Measurements from ENCODE around the gene ULK2.

Gene ULK2

GRCh38 chr17:19755392-19755791 lies 112.3 kb downstream of the ULK2 start:
- Histone ChIP-seq H3K79me1 (ENCODE audit: low read length) (no peaks in the 10 kb centered on the region), H3K4ac (ENCODE audit: low read depth, low read length) (no peak overlapping the region), H4K91ac (ENCODE audit: low read depth, low read length) (no peak overlapping the region), H3K4me3 (ENCODE audit: low read depth, low read length) (no peak overlapping the region), H3K9me3 (ENCODE audit: insufficient read depth, low read depth, low read length) (peaks cover 7% of the 10 kb centered on the region), H3K4me1 (ENCODE audit: control insufficient read depth in 1 of 2, insufficient read depth in 2 of 2, low read length in 2 of 2) (no peaks in the 10 kb centered on the region), H3K18ac (ENCODE audit: low read length) (no peak overlapping the region), H3K36me3 (ENCODE audit: control insufficient read depth in 1 of 2, insufficient read depth in 2 of 2, low read length in 2 of 2) (no peaks in the 10 kb centered on the region), H2BK12ac (ENCODE audit: low read length) (no peak overlapping the region), H4K8ac (ENCODE audit: low read depth, low read length) (no peak overlapping the region), H2AK5ac (ENCODE audit: low read length) (no peak overlapping the region), H3K4me2 (ENCODE audit: low read length) (no peak overlapping the region), H3K9ac (ENCODE audit: low read length) (no peak overlapping the region), H2AFZ (ENCODE audit: insufficient read depth, low read length, poor library complexity) (no peak overlapping the region), H3K27ac (ENCODE audit: low read depth, low read length) (no peak overlapping the region), H4K12ac (ENCODE audit: low read depth, low read length) (no peak overlapping the region), H3K27me3 (ENCODE audit: insufficient read depth, low read length) (no peaks in the 10 kb centered on the region), H3K14ac (ENCODE audit: low read length) (no peak overlapping the region), H3K79me2 (ENCODE audit: control insufficient read depth, insufficient read depth, low read length, poor library complexity) (no peaks in the 10 kb centered on the region), H2BK5ac (ENCODE audit: low read depth, low read length, poor library complexity) (no peak overlapping the region), H3K23ac (ENCODE audit: low read length) (no peak overlapping the region), H2BK120ac (ENCODE audit: insufficient read depth, low read length, poor library complexity) (no peak overlapping the region)
- WGBS (ENCODE audit: extremely low coverage, insufficient coverage, insufficient read length): no CpG with 5 or more reads among the region's 6 CpGs
- DNase-seq: no peak

- Histone ChIP-seq H2BK120ac (ENCODE audit: insufficient read depth, low read length, poor library complexity) (no peak overlapping the region), H2AFZ (ENCODE audit: insufficient read depth, low read length, poor library complexity) (no peak overlapping the region), H3K27ac (ENCODE audit: low read depth, low read length) (no peak overlapping the region), H3K4me1 (ENCODE audit: control insufficient read depth in 1 of 2, insufficient read depth in 2 of 2, low read length in 2 of 2) (no peaks in the 10 kb centered on the region), H3K14ac (ENCODE audit: low read length) (no peak overlapping the region), H3K27me3 (ENCODE audit: insufficient read depth, low read length) (no peaks in the 10 kb centered on the region), H4K8ac (ENCODE audit: low read depth, low read length) (no peak overlapping the region), H3K9ac (ENCODE audit: low read length) (no peak overlapping the region), H2BK12ac (ENCODE audit: low read length) (no peak overlapping the region), H3K9me3 (ENCODE audit: insufficient read depth, low read depth, low read length) (peaks cover 7% of the 10 kb centered on the region), H2AK5ac (ENCODE audit: low read length) (no peak overlapping the region), H3K36me3 (ENCODE audit: control insufficient read depth in 1 of 2, insufficient read depth in 2 of 2, low read length in 2 of 2) (no peaks in the 10 kb centered on the region), H4K91ac (ENCODE audit: low read depth, low read length) (no peak overlapping the region), H3K79me1 (ENCODE audit: low read length) (no peaks in the 10 kb centered on the region), H3K4ac (ENCODE audit: low read depth, low read length) (no peak overlapping the region), H2BK5ac (ENCODE audit: low read depth, low read length, poor library complexity) (no peak overlapping the region), H3K4me3 (ENCODE audit: low read depth, low read length) (no peak overlapping the region), H3K23ac (ENCODE audit: low read length) (no peak overlapping the region), H4K12ac (ENCODE audit: low read depth, low read length) (no peak overlapping the region), H3K4me2 (ENCODE audit: low read length) (no peak overlapping the region), H3K79me2 (ENCODE audit: control insufficient read depth, insufficient read depth, low read length, poor library complexity) (no peaks in the 10 kb centered on the region), H3K18ac (ENCODE audit: low read length) (no peak overlapping the region)
- WGBS (ENCODE audit: extremely low coverage, insufficient coverage, insufficient read length): no CpG with 5 or more reads among the region's 12 CpGs
- no peak for DNase-seq
These were observed 113.9 kb downstream of the ULK2 start for GRCh38 chr17:19753661-19754463.

GRCh38 chr17:19753051-19753509 lies 114.7 kb downstream of the ULK2 start:
- H3K4me1 ChIP-seq (ENCODE audit: control insufficient read depth in 1 of 2, insufficient read depth in 2 of 2, low read length in 2 of 2): no peaks in the 10 kb centered on the region
- no CpG with 5 or more reads among the region's 12 CpGs for WGBS (ENCODE audit: extremely low coverage, insufficient coverage, insufficient read length)
- no peak overlapping the region for H3K4me2 ChIP-seq (ENCODE audit: low read length)
- H3K4me3 ChIP-seq (ENCODE audit: low read depth, low read length): no peak overlapping the region
- H2AK5ac ChIP-seq (ENCODE audit: low read length): no peak overlapping the region
- DNase-seq: peak; percentile 18 to 23
- no peak overlapping the region for H4K8ac ChIP-seq (ENCODE audit: low read depth, low read length)
- no peak overlapping the region for H3K23ac ChIP-seq (ENCODE audit: low read length)
- no peak overlapping the region for H3K9ac ChIP-seq (ENCODE audit: low read length)
- H3K79me1 ChIP-seq (ENCODE audit: low read length): no peaks in the 10 kb centered on the region
- H3K27ac ChIP-seq (ENCODE audit: low read depth, low read length): no peak overlapping the region
- no peaks in the 10 kb centered on the region for H3K79me2 ChIP-seq (ENCODE audit: control insufficient read depth, insufficient read depth, low read length, poor library complexity)
- no peak overlapping the region for H2BK12ac ChIP-seq (ENCODE audit: low read length)
- H4K91ac ChIP-seq (ENCODE audit: low read depth, low read length): no peak overlapping the region
- peaks cover 7% of the 10 kb centered on the region for H3K9me3 ChIP-seq (ENCODE audit: insufficient read depth, low read depth, low read length)
- no peak overlapping the region for H3K18ac ChIP-seq (ENCODE audit: low read length)
- no peaks in the 10 kb centered on the region for H3K27me3 ChIP-seq (ENCODE audit: insufficient read depth, low read length)
- H2AFZ ChIP-seq (ENCODE audit: insufficient read depth, low read length, poor library complexity): no peak overlapping the region
- H4K12ac ChIP-seq (ENCODE audit: low read depth, low read length): no peak overlapping the region
- H3K14ac ChIP-seq (ENCODE audit: low read length): no peak overlapping the region
- H3K36me3 ChIP-seq (ENCODE audit: control insufficient read depth in 1 of 2, insufficient read depth in 2 of 2, low read length in 2 of 2): no peaks in the 10 kb centered on the region
- H3K4ac ChIP-seq (ENCODE audit: low read depth, low read length): no peak overlapping the region
- H2BK120ac ChIP-seq (ENCODE audit: insufficient read depth, low read length, poor library complexity): no peak overlapping the region
- H2BK5ac ChIP-seq (ENCODE audit: low read depth, low read length, poor library complexity): no peak overlapping the region

- DNase-seq: peak; percentile 68 to 70
- Histone ChIP-seq H2AK5ac (ENCODE audit: low read length) (no peak overlapping the region), H4K12ac (ENCODE audit: low read depth, low read length) (no peak overlapping the region), H3K18ac (ENCODE audit: low read length) (no peak overlapping the region), H2BK12ac (ENCODE audit: low read length) (no peak overlapping the region), H2AFZ (ENCODE audit: insufficient read depth, low read length, poor library complexity) (no peak overlapping the region), H4K91ac (ENCODE audit: low read depth, low read length) (no peak overlapping the region), H3K14ac (ENCODE audit: low read length) (no peak overlapping the region), H3K4me1 (ENCODE audit: control insufficient read depth in 1 of 2, insufficient read depth in 2 of 2, low read length in 2 of 2) (no peaks in the 10 kb centered on the region), H3K23ac (ENCODE audit: low read length) (no peak overlapping the region), H3K9ac (ENCODE audit: low read length) (no peak overlapping the region), H4K8ac (ENCODE audit: low read depth, low read length) (no peak overlapping the region), H3K9me3 (ENCODE audit: insufficient read depth, low read depth, low read length) (peaks cover 7% of the 10 kb centered on the region), H3K36me3 (ENCODE audit: control insufficient read depth in 1 of 2, insufficient read depth in 2 of 2, low read length in 2 of 2) (no peaks in the 10 kb centered on the region), H2BK120ac (ENCODE audit: insufficient read depth, low read length, poor library complexity) (no peak overlapping the region), H3K27ac (ENCODE audit: low read depth, low read length) (no peak overlapping the region), H3K79me2 (ENCODE audit: control insufficient read depth, insufficient read depth, low read length, poor library complexity) (no peaks in the 10 kb centered on the region), H3K27me3 (ENCODE audit: insufficient read depth, low read length) (no peaks in the 10 kb centered on the region), H3K4me3 (ENCODE audit: low read depth, low read length) (no peak overlapping the region), H3K4ac (ENCODE audit: low read depth, low read length) (no peak overlapping the region), H3K79me1 (ENCODE audit: low read length) (no peaks in the 10 kb centered on the region), H2BK5ac (ENCODE audit: low read depth, low read length, poor library complexity) (no peak overlapping the region), H3K4me2 (ENCODE audit: low read length) (no peak overlapping the region)
- WGBS (ENCODE audit: extremely low coverage, insufficient coverage, insufficient read length): no CpG with 5 or more reads among the region's 15 CpGs
These were observed 115.3 kb downstream of the ULK2 start for GRCh38 chr17:19752216-19753050.

Measured in trophoblast cell (in vitro differentiated cells and primary cell).